COR-L47 (cell line): ENCODE measurements around the gene RAB4A.
A peak's percentile ranks its signal among the peaks of the same experiment; 100 is the strongest.

Experiments used
- DNase-seq: peaks from one replicate; lab custom pipeline; 2025; lab: John Stamatoyannopoulos, UW

The RAB4A gene

GRCh38 chr1:229244091-229244490, 26.8 kb upstream of the RAB4A start:
- no peak for DNase-seq

DNA sequence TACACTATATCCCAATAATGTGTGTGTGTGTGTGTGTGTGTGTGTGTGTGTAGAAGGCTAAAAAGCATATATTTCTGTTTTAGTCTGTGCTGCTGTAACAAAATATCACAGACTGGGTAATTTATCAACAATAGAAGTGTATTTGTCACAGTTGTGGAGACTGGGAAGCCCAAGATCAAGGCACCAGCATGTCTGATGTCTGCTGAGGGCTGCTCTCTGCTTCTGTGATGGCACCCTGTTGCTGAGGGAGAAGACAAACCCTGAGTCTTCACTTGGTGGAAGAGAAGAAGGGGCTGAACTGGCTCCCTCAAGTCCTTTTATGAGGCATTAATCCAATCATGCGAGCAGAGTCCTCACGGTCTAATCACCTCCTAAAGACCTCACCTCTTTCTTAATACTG, 23.0 kb upstream of the RAB4A start:
- DNase-seq, result no peak

GRCh38 chr1:229248821-229249817, 21.8 kb upstream of the RAB4A start:
- no peak for DNase-seq

DNA sequence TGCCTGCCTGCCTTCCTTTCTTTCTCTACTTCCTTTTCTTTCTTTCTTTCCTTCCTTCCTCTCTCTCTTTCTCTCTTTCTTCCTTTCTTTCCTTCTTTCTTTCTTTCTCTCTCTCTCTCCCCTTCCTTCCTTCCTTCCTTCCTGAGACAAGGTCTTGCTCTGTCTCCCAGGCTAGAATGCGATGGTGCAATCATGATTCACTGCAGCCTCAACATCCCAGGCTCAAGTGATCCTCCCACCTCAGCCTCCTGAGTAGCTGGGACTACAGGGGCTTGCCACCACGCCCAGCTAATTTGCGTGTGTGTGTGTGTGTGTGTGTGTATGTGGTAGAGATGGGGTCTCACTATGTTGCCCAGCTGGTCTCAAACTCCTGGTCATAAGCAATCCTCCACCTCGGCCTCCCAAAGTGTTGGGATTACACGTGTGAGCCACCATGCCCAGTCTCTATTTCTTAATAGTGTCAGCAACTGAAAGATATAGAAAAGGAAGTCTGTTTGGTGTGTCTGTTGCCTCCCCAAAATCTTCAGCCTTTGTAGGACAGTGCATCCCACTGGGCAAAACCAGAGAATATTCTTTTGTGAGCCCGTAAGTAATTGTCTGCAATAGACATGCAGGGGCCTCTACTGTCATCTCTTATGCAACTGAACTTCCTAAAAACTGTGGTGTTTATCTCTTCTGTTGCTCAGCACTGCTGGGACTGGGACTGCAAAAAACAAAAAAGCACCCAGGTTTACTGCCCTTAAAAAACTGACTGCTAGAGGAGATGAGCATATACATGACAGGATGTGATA, 20.9 kb upstream of the RAB4A start:
- no peak for DNase-seq

DNA sequence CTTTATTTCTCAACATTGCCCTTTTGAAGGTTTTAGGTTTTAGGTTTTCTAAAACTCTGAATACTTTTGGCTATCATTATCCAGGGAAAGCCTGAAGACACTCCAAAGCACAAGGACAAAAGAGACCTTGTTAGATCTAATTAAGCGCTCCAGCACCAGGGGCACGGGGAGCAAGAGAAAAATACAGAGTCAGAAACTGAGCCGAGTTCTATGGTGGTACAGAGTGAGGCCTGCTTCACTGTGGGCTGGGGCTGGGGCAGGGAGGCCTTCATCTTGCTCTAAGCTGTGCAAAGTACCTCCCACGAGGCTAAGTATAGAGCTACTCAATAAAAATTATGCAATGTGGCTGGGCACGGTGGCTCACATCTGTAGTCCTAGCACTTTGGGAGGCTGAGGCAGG, 19.7 kb upstream of the RAB4A start:
- DNase-seq, result no peak

DNA sequence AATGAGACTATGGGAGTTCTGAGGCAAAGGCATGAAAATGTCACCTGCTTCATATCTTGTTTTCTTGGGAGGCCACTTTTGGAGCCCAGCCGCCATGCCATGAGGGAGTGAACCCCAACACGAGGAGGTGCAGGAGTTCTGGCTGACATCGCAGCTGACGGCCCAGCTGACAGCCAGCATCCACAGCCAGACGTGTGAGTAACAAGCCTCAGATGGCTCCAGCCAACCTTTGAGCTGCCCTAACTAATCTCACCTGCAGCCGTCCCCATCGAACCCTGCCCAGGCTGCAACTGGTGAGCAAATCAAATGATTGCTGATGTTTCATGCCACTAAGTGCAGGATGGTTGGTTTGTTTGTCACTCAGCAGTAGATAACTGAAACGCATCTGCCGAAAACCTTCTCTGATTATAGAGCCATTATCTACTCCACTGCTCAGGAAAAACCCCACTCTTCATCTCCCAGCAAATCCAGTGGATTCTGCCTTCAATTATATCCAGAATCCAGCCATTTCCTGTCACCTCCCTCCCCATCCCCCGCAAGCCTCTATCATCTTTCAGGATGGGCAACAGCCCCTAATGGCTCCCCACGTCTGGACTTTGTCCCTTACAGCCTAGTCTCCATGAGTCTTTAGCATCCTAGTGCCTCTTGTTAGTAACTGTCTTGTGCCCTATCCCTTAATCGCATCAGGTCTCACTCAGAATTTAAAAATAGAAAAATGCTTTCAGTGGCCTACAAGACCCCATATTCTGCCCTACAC, 18.5 kb upstream of the RAB4A start:
- no peak for DNase-seq

GRCh38 chr1:229253151-229253974, 17.5 kb upstream of the RAB4A start:
- peak; percentile 50 for DNase-seq

DNA sequence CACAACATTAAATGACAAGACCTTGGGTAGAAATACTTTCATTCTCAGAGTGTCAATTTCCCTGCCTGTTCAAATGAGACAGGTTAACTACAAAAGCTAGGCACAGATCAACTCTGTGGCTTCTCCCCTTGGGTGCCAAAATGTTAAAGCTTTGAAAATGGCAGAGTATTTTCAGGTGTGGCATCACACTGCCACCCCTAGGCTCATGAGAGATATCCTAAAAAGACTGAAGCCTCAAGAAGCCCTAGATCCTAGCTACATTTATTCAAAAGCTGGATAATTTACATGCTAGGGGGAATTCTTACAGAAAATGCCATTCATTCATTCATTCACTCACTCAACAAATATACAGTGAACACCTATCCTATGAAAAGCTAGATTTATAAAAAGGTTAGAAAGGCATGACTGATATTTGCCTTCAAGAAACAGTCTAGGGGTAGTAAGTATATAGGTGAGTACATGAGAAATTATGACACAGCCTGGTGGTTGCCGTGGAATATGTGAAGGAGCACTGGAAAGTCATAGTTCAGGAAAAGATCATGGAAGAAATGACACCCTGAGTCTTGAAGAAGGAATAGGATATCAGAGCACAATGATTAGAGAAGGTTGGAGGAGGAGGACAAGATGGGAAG, 15.9 kb upstream of the RAB4A start:
- peak; percentile 25 for DNase-seq

- DNase-seq, result peak; percentile 52
Measured at GRCh38 chr1:229258031-229258756, 12.7 kb upstream of the RAB4A start.

GRCh38 chr1:229258757-229259060, 12.2 kb upstream of the RAB4A start:
- DNase-seq, result no peak

DNA sequence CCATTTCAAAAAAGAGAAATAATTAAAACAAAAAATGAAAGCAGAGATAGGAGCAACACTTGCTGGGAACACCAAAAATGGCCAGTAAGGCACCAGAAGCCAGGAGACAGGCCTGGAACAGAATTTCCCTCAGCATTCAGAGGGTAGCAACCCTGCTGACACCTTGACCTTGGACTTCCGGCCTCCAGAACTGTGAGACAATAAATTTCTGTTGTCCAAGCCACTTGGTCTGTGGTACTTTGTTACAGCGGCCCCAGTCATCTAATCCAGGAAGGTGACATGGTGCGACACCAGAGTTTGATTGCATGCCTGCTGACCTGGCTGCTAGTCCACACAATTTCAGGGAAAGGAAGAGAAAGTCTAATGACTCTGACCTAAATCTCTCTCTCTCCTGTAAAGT, 10.6 kb upstream of the RAB4A start:
- no peak for DNase-seq

GRCh38 chr1:229262239-229262638, 8.7 kb upstream of the RAB4A start:
- DNase-seq, result no peak

DNA sequence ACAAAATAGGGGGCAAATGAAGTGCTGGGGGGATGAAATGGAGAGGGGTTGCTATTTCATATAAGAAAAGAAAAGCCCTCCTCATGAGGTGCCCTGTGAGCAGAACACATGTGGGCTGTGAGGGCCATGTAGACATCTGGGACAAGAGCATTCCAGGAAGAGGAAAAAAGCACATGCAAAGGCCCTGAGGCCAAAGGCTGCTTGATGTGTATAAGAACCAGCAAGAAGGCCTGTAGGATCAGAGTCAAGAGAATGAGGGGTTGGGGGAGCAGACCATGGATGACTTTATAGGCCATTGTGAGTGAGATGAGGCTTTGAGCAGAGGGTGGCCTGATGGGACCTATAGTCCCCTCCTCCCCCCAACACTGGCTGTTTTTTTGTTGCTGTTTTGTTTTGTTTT, 7.7 kb upstream of the RAB4A start:
- no peak for DNase-seq

GRCh38 chr1:229264068-229264467, 6.8 kb upstream of the RAB4A start:
- no peak for DNase-seq

DNA sequence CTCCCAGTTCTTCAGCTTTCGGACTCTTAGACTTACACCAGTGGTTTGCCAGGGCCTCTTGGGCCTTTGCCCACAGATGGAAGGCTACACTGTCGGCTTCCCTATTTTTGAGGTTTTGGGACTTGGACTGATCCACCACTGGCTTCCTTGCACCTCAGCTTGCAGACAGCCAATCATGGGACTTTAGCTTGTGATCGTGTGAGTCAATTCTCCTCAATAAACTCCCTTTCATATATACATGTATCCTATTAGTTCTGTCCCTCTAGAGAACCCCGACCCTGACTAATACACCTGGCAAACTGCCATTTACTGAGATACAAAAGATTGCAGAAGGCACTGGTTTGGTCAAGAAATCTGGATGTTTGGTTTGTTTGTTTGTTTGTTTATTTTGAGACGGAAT, 6.4 kb upstream of the RAB4A start:
- no peak for DNase-seq

DNA sequence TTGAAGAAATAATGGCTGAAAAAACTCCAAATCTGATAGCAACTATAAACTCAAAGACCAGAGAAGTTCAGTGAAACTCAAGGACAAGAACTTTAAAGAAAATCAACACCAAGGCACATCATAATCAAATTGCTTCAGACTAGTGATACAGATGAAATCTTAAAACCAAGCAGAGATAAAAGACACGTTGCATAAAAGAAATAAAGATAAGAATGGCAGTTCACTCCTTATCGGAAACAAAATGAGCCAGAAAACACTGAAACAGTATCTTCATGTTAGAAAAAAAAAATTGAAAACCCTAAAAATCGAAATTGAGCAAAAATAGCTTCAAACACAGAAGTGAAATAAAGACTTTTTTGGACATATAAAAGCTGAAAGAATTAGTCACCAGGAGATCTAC, 4.6 kb upstream of the RAB4A start:
- DNase-seq, result no peak

- DNase-seq, result no peak
Measured at GRCh38 chr1:229266832-229267500, 3.9 kb upstream of the RAB4A start.

DNA sequence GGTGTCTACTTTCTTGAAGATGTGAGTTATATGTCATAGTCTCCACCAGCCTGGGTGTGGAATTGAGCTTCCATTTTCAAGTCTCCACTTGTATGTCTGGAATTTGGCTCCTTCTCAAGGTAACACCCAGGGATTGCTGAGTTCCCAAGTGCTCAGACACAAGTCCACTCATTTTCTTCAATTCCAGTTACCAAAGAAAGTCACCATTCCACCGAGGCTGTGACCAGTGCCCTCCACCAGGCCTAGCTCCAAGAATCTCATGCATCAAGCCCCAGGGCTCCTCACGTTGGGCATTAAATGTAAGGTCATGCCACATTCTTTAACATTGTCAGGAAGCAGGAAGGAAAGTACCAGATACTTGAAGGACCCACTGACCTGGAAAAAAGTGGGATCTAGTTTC, 2.4 kb upstream of the RAB4A start:
- DNase-seq, result no peak

- DNase-seq, result no peak
Measured at GRCh38 chr1:229271448-229272159, 693 bp downstream of the RAB4A start.
